ENCODE results near the gene GABARAPL1. TPM values are rescaled to one million over a fixed set of nuclear protein-coding genes. Genes with fewer than 3 reads are reported as not detected.
A peak's percentile ranks its signal among the peaks of the same experiment; 100 is the strongest.
"Not testable (repeated sequence)": the region's sequence is repeated elsewhere in the genome, so short reads cannot be mapped to it uniquely, and the experiment has no call there.

Gene GABARAPL1
- total RNA-seq, 1 experiment from 2014 or later = 88.9 TPM

DNA sequence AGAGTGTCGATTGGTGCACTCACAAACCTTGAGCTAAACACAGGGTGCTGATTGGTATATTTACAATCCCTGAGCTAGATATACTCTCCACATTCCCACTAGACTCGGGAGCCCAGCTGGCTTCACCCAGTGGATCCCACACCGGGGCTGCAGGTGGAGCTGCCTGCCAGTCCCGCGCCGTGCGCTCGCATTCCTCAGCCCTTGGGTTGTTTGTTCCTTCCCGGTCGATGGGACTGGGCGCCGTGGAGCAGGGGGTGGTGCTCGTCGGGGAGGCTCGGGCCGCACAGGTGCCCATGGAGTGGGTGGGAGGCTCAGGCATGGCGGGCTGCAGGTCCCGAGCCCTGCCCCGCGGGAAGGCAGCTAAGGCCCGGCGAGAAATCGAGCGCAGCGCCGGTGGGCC is 12.7 kb downstream of the GABARAPL1 start:
- in situ Hi-C loops (cut with HindIII; ENCODE audit: low sequenced_read_pairs); DNase-seq (ENCODE audit: low spot score): not testable (repeated sequence)

DNA sequence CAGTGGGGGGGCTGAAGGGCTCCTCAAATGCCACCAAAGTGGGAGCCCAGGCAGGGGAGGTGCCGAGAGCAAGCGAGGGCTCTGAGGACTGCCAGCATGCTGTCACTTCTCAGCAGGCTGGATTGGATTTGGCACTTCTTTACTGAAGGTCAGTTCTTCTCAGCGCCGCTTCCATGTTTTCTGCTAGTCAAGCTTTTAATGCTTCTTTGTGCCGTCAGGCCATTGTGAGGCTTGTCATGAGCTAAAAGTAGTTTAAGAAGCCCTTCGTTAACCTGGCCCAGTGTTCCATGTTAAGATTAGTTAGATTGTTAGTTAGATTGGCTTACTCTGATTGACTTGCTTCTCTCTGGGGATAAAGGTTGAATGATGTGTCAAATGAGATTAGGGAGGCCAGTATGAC is 13.4 kb downstream of the GABARAPL1 start:
- peak; percentile 27 for DNase-seq (ENCODE audit: low spot score)
- in situ Hi-C loops (cut with HindIII; ENCODE audit: low sequenced_read_pairs) = no loop called here

DNA sequence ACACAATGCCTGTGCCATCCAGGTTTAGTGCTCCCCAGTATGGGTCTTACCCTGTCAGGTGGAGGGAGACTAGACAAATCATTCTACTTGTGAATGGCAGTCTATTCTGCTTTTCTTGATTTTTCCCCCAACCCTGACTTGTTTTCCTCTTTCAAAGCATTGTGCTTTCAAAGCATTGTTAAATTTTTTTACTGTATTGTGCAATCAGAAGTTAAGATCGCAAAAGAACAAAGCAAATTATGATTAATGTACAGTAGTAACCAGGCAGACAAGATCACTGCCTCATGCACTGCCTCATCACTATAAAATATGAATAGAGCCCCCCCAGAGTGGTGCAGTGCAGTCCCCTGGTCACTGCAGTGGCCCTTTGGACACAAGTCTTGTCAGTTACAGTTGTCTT is 14.1 kb downstream of the GABARAPL1 start:
- in situ Hi-C loops (cut with HindIII; ENCODE audit: low sequenced_read_pairs) = no loop called here

DNA sequence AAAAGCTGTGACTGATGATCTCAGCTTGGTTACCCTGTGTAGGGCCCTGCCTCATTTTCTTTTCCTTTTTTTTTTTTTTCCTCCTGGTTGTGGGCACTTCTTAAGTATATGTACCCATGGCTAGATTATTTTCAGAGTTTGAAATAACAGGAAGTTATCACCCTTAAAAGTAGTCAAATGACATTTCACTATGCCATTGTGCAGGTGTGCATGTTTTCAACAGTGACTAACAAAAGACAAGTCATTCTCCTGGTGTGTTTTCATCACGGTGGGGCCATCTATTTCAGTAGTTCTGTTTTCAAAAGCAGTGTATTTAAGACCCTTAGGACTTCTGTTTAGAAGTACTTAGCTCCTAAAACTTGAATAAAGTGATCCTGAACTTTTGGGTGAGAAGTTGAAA is 15.0 kb downstream of the GABARAPL1 start:
- no peak for DNase-seq (ENCODE audit: low spot score)
- in situ Hi-C loops (cut with HindIII; ENCODE audit: low sequenced_read_pairs) = no loop called here

More for the DNA sequence above, 14.1 kb downstream of the GABARAPL1 start:
- no peak for DNase-seq (ENCODE audit: low spot score)

DNA sequence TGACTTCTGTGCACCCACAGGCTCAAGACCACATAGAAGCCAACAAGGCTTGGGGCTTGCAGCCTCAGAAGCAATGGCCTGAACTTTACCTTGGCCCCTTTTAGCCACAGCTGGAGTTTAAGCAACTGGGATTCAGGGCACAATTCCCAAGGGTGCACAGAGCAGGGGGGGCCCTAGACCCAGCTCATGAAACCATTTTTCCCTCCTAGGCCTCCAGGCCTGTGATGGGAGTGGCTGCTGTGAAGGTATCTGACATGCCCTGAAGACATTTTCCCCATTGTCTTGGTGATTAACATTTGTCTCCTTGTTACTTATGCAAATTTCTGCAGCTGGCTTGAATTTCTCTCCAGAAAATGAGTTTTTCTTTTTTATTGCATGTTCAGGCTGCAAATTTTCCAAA is 21.9 kb downstream of the GABARAPL1 start:
- in situ Hi-C loops (cut with HindIII; ENCODE audit: low sequenced_read_pairs) = no loop called here
- no peak for DNase-seq (ENCODE audit: low spot score)

DNA sequence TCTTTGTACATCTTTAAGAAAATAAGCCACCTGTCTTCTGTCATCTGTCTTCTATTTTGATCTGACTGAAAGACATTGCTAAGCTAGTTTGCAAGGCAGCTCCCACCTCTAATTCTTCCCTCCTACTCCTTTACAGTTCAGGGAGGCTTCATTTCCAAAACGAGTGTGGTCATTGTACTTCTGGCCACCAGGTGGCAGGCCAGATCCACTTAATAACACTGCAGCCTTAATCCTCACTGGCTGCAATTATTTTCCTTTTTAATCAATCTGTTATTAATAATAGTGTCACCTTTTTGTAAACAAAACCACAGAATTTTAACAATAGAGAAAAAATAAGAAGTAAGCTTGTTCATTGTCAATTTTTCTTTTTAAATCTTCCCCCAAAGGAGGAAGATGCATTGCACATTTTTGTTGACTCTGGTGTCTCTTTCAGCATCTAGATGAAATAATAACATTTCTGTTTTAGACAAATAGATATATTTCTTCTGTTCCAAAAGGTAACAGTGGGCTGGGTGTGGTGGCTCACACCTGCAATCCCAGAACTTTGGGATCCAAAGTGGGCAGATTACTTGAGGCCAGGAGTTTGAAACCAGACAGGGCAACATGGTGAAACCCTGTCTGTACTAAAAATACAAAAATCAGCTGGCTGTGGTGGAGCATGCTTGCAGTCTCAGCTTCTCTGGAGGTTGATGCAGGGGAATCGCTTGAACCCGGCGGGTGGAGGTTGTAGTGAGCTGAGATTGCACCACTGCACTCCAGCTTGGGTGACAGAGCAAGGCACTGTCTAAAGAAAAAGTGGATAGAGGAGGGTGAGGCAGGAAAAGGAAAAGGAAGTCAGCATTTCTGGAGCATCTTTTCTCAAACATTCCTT is 23.3 kb downstream of the GABARAPL1 start:
- peak; percentile 57 for DNase-seq (ENCODE audit: low spot score)
- in situ Hi-C loops (cut with HindIII; ENCODE audit: low sequenced_read_pairs) = no loop called here

DNA sequence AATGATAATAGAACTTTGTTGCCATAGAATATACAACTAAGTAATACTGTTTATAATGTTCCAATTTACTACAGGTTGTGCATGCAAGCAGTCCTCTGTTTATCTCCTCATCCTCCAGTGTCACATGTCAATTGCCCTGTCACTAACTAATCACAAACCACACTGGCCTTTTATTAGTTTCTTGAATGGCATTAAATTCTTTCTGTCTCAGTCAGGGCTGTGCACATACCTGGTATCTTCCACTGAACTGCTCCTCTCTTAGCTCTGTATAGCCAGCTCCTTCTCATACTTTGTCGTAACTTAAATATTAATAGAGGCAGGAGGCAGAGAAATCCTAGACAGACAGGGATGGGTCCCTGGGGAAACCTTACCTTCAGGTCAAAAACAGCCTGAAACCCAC is 24.0 kb downstream of the GABARAPL1 start:
- in situ Hi-C loops (cut with HindIII; ENCODE audit: low sequenced_read_pairs) = no loop called here
- no peak for DNase-seq (ENCODE audit: low spot score)

DNA sequence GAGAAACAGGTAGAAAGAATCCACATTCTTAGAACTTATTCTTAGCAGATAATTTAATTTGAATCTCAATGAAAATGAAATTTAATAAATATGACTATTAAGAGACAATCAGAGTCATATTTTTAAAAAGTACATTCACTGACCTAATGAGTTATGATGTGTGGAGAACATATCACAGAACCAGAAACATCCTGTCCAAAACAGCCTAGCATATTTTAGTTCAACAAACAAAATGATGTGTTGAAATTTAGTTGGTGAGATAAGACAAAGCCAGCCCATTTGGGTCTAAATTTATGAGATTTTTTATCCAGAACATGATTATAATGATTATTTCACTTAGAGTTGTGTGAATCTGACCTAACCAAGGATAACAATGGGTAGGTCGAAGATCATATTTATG is 25.8 kb downstream of the GABARAPL1 start:
- in situ Hi-C loops (cut with HindIII; ENCODE audit: low sequenced_read_pairs) = no loop called here

DNA sequence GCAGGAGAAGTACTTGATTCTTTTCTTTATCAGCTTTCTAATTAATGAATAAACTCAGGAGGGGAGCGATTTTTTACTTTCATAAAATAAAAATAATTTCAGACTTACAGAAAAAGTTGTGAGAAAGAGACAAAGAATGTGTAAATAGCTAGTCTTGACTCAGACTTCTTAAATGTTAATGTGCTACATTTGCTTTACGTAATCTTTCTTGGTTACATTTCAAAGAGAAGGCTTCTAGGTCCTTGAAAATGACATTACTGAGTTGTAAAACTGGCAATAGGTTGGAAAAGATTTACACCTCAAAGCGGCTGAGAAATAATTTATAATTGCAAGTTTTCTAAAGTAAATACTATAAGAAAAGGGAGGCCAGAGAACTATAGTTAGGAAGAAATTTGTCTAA is 28.6 kb downstream of the GABARAPL1 start:
- in situ Hi-C loops (cut with HindIII; ENCODE audit: low sequenced_read_pairs) = no loop called here

More for the DNA sequence above, 25.8 kb downstream of the GABARAPL1 start:
- no peak for DNase-seq (ENCODE audit: low spot score)

DNA sequence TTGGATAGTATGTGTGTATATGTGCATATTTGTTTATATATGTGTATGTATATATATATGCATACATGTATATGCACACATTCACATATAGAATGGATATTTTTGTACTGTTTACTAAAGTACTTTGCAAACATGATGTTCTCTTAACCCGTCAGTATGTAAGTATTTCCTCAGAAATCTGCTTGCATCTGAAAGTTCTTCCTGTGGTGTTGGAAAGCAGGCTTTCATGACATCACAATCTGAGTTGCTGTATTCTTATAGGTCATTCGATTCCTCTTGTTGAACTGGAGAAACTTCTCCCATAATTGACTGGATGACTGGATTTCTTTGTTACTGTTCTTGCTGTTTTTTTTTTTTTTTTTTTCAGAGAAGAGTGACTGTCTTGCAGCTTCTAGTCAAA is 29.1 kb downstream of the GABARAPL1 start:
- no peak for DNase-seq (ENCODE audit: low spot score)
- in situ Hi-C loops (cut with HindIII; ENCODE audit: low sequenced_read_pairs) = no loop called here

More for the DNA sequence above, 28.6 kb downstream of the GABARAPL1 start:
- DNase-seq (ENCODE audit: low spot score) = no peak

DNA sequence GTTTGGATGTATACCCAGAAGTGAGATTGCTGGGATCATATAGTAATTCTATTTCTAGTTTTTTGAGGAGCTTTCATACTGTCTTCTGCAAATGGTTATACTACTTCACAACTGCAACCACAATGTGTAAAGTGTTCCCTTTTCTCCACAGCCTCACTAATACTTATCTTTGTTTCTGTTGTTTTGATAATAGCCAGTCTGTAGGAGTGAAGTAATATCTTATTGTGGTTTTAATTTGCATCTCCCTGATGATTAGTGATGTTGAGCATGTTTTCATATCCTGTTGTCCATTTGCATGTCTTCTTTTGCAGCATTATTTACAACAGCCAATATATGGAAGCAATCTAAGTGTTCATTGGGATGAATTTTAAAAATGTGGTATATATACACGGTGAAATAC is 29.9 kb downstream of the GABARAPL1 start:
- DNase-seq (ENCODE audit: low spot score) = no peak
- in situ Hi-C loops (cut with HindIII; ENCODE audit: low sequenced_read_pairs) = no loop called here

DNA sequence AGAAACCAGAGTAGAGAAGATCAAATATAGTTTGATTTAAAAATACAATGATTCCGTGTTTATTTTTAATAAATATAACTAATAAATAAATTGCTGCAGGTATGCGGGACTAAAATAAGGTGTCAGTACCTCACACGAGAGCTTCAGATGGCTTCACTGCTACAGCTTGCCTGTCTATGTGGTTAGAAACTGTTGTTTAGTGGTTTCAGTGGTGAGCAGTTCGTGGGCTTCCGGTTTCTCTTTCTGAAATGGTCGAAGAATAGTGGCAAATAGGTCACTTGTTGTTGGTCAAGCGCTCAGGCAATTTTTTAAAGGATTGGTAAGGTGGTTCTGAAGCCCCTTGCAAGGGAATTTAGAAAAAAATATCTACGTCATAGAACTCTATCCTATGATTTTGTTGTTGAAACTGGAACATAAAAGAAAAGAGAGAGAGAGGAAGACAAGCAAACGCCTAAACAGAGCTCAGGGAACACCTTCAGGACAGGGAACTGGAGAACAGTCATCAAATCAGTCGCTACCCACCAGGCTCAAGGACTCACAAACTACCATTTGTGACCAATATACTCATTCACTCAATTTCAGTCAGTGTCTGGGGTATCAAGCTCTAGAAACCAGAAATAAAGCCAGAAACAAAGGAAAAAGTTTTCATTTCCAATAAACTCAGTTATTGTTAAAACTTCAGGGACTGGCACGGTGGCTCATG is 31.3 kb downstream of the GABARAPL1 start:
- in situ Hi-C loops (cut with HindIII; ENCODE audit: low sequenced_read_pairs) = no loop called here

DNA sequence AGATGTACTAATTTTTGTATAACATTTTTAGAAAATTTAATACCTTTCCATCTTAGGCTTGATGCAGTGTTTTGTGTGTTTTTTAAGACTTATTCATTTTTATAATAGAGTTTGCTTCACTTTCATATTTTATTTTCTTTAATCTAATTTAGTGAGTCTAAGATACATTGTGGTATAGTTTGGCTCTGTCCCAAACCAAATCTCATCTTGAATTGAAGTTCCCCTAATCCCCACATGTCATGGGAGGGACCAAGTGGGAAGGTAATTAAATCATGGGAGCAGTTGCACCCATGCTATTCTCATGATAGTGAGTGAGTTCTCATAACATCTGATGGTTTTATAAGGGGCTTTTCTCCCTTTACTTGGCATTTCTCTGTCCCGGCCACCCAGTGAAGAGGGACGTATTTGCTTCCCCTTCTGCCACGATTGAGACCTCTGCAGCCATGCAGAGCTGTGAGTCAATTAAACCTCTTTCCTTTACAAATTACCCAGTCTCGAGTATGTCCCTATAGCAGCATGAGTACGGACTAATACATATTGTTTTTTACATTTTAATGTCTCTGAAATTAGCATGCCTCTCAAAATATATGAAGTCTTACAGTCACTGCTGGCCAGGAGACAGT is 34.9 kb downstream of the GABARAPL1 start:
- no peak for DNase-seq (ENCODE audit: low spot score)
- in situ Hi-C loops (cut with HindIII; ENCODE audit: low sequenced_read_pairs) = no loop called here

More for the DNA sequence above, 31.3 kb downstream of the GABARAPL1 start:
- DNase-seq (ENCODE audit: low spot score) = no peak

DNA sequence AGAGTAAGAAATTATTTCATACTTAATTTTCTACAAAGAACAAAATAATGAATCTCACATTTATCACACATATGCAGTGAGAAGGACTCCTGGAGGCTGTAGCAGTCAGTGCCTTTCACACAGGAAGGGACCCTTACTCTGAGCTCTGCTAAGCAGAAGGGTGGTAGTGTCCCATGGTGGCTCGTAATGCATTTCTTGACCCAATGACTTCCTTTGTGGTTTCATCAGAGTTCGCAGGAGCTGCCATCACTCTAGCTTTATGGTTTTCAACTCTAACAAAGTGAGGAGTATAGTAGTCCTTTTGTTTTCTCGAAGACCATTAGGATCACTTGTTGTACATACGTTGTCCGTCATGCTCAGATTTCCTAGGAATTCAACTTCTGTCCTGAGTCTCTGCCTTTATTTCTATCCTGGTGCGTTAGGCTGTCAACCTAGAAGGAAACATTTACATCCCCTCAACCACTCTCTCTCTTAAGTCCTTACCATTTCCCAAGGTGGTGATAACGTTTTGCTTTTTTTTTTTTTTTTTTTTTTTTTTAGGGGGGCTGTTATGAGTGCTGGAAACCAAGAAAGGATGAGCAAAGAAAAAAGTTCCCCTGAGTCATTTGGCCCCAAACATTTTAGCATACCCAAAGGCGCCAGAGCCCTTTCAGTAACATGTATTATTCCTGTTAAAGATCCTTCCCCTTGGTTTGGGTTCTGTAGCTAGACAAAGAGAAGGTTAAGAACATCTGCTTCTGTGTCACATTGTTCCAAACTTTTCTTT is 37.2 kb downstream of the GABARAPL1 start:
- in situ Hi-C loops (cut with HindIII; ENCODE audit: low sequenced_read_pairs) = no loop called here
- DNase-seq (ENCODE audit: low spot score) = no peak

DNA sequence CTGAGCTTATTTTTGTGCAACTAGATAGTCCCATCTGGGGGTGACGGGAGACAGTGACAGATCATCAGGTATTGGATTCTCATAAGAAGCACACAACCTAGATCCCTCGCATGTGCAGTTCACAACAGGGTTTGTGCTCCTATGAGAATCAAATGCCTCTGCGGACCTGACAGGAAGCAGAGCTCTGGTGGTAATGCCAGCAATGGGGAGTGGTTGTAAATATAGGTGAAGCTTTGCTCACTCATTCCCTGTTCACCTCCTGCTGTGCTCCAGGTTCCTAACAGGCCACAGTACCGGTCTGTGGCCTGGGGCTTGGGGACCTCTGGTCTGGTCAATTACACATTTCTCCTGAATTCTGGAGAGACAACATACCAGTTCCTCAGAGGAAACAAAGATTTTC is 39.0 kb downstream of the GABARAPL1 start:
- in situ Hi-C loops (cut with HindIII; ENCODE audit: low sequenced_read_pairs) = no loop called here
- DNase-seq (ENCODE audit: low spot score) = no peak

DNA sequence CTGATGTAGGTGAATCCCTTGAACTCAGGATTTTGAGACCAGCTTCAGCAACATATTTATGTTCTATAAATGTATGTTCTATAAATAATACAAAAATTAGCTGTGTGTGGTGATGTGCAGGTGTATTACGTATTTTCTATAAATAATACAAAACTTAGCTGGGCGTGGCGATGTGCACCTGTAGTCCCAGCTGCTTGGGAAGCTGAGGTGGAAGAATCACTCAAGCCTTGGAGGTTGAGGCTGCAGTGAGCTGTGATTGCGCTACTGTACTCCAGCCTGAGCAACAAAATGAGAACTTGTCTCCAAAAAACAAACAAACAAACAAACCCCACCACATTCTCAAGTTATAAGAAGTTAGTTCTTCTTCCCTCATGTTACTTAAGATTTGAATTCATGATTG is 39.5 kb downstream of the GABARAPL1 start:
- DNase-seq (ENCODE audit: low spot score) = no peak
- in situ Hi-C loops (cut with HindIII; ENCODE audit: low sequenced_read_pairs) = no loop called here

DNA sequence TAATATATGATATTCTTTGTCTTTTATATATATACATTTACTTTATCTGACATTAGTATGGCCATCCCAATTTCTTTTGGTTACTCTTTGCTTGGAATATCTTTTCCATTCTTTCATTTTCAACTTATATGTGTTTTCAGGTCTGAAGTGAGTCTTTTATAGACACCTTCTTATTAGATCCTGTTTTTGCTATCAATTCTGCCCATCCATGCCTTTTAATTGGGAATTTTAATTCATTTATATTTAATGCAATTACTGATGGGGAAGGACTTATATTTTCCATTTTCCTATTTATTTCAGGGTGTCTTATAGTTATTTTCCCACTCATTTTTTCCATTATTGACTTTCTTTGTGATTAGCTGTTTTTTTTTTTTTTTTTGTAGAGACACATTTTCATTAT is 43.4 kb downstream of the GABARAPL1 start:
- in situ Hi-C loops (cut with HindIII; ENCODE audit: low sequenced_read_pairs) = no loop called here
- no peak for DNase-seq (ENCODE audit: low spot score)

DNA sequence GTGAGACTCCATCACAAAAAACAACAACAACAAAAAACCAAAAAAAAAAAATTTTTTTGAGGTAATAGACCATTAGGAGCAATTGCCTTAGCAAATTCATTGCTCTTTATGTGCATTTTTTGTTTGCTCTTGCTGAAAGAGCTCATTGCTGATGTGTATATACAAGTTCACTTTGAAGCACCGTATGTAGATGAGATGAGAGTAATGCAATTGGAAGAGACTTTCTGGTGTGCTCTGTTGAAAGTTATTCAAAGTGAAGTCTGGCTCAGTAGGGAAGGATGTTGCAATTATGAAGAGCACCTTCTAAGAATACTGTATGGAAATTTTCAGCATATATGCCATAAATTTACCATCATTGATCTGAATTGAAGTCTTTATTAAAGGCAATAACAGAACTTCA is 48.2 kb downstream of the GABARAPL1 start:
- DNase-seq (ENCODE audit: low spot score) = no peak
- in situ Hi-C loops (cut with HindIII; ENCODE audit: low sequenced_read_pairs) = no loop called here

DNA sequence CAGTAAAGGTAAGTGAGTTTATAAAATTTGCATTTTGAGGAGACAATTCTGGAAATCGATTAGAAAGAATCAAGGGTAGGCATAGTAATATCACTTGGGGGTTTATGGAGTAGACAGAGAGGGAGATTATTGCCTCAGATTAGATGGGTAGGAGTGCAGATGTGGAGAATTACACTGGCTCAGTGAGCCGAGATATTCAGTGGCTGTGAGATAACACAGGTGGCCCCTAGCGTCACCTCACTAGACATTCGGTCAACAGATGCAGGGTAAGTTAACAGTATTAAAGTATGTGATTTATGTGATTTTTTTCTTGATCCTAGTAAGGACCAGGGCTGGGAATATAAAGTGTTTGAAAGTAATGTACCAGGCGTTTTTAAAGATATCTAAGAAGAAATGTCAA is 55.4 kb downstream of the GABARAPL1 start:
- DNase-seq (ENCODE audit: low spot score) = no peak
- in situ Hi-C loops (cut with HindIII; ENCODE audit: low sequenced_read_pairs) = no loop called here
